ENCODE data around the gene NFKBIE. TPM values are rescaled to one million over a fixed set of nuclear protein-coding genes. Genes with fewer than 3 reads are reported as not detected.

Gene NFKBIE
- total RNA-seq, 1 donor from 2014 or later = 10.4 TPM

DNA sequence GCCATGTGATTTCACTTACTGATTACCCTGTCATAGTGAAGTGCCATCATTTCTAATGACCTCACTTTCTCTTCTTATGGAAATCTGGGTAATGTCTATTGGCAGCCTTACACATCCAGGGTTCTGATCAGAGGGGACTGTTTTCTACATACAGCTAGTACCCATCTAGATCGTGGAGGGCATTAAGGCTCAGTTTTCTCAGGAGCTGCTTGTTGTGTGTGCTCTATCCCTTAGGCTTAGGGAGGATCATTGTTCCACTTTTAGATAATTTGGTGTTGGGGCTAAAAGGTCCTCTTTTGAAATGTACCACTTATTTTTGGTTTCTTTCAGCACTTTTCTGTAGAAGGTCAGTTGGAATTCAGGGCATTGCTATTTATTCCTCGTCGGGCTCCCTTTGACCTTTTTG lies 14.6 kb downstream of the NFKBIE start:
- DNase-seq = no peak
- ATAC-seq = no peak
- H3K27me3 ChIP-seq (ENCODE audit: low read depth) = no peaks in the 10 kb centered on the region
- peaks cover 74% of the 10 kb centered on the region for H3K36me3 ChIP-seq
- TF ChIP-seq, protein P1, sequence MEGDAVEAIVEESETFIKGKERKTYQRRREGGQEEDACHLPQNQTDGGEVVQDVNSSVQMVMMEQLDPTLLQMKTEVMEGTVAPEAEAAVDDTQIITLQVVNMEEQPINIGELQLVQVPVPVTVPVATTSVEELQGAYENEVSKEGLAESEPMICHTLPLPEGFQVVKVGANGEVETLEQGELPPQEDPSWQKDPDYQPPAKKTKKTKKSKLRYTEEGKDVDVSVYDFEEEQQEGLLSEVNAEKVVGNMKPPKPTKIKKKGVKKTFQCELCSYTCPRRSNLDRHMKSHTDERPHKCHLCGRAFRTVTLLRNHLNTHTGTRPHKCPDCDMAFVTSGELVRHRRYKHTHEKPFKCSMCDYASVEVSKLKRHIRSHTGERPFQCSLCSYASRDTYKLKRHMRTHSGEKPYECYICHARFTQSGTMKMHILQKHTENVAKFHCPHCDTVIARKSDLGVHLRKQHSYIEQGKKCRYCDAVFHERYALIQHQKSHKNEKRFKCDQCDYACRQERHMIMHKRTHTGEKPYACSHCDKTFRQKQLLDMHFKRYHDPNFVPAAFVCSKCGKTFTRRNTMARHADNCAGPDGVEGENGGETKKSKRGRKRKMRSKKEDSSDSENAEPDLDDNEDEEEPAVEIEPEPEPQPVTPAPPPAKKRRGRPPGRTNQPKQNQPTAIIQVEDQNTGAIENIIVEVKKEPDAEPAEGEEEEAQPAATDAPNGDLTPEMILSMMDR (IDR thresholded peaks at IDR 0.05) = no peak
- no peaks in the 10 kb centered on the region for H3K9me3 ChIP-seq
- no peak overlapping the region for H3K4me3 ChIP-seq
- H3K27ac ChIP-seq = no peak overlapping the region
- H3K4me1 ChIP-seq = peaks cover 48% of the 10 kb centered on the region
- intact Hi-C loops (cut with DNase I) = no loop called here

GRCh38 chr6:44250067-44250717 lies 15.2 kb downstream of the NFKBIE start:
- ATAC-seq = no peak
- Histone ChIP-seq H3K9me3 (no peaks in the 10 kb centered on the region), H3K27me3 (ENCODE audit: low read depth) (no peaks in the 10 kb centered on the region), H3K36me3 (peaks cover 69% of the 10 kb centered on the region), H3K4me3 (no peak overlapping the region), H3K4me1 (peaks cover 49% of the 10 kb centered on the region), H3K27ac (no peak overlapping the region)
- TF ChIP-seq, protein P1 (IDR thresholded peaks at IDR 0.05) = no peak
- no peak for DNase-seq
- intact Hi-C loops (cut with DNase I) = no loop called here

GRCh38 chr6:44249082-44249748 lies 16.1 kb downstream of the NFKBIE start:
- ATAC-seq (no peak), DNase-seq (no peak)
- no peaks in the 10 kb centered on the region for H3K27me3 ChIP-seq (ENCODE audit: low read depth)
- intact Hi-C loops (cut with DNase I) = no loop called here
- H3K27ac ChIP-seq = no peak overlapping the region
- H3K4me1 ChIP-seq = peaks cover 48% of the 10 kb centered on the region
- no peaks in the 10 kb centered on the region for H3K9me3 ChIP-seq
- peaks cover 59% of the 10 kb centered on the region for H3K36me3 ChIP-seq
- H3K4me3 ChIP-seq = peak overlapping the region; percentile 98
- TF ChIP-seq, protein P1 (IDR thresholded peaks at IDR 0.05) = no peak

- TF ChIP-seq, protein P1 (IDR thresholded peaks at IDR 0.05) = no peak
- DNase-seq (no peak), ATAC-seq (no peak)
- peaks cover 53% of the 10 kb centered on the region for H3K36me3 ChIP-seq
- intact Hi-C loops (cut with DNase I) = no loop called here
- no peaks in the 10 kb centered on the region for H3K9me3 ChIP-seq
- no peaks in the 10 kb centered on the region for H3K27me3 ChIP-seq (ENCODE audit: low read depth)
- peak overlapping the region; percentile 98 for H3K4me3 ChIP-seq
- H3K4me1 ChIP-seq = peaks cover 41% of the 10 kb centered on the region
- H3K27ac ChIP-seq = no peak overlapping the region
Observed at GRCh38 chr6:44248579-44248978, 16.8 kb downstream of the NFKBIE start.

DNA sequence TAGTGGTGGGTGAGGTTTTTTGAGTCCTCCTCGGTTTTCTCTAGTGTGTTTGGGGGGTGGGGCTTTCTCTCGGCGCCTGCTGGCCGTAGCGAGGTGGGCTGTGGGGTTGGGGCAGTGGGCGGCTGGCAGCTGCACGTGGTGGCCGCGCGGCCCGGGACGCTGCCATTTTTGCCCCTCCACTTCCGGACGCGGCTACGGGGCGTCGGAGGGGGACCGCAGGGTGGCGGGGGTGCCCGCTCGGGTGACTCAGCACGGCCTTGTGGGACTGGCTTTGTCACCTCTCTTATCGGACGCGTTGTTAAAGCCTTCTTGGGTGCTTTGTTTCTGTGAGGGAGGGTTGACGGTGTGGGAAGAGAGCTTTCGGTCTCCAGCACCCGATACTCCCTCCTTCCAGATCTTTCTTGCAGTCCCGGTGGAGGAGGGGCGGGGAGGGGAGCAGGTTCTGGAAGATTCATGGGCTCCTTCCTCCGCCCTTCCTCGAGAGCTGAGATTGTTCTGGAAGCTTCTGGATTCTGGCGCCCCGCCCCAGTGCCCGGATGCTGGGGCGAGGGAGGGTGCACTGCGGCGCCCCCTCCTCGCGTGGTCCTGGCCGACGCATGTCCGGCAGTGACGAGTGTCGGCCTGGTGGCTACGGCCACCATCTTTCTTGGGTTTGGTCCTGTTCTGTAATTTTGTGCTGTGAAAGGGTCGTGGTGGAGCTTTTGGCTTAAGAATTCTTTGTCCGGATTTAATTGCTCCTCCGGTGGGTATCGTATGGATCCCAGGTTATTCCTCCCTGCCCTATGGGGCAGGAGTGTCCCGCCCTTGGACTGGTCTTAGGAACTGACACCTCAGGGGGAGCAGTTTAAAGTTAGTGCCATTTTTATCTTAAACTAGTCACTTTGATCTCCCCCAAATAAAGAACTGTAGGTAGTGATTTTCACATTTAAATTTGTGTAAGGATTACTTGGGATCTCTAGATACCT lies 17.7 kb downstream of the NFKBIE start:
- DNase-seq = peak; percentile 84
- intact Hi-C loops (cut with DNase I) = no loop called here
- H3K4me3 ChIP-seq = peak overlapping the region; percentile 98
- no peaks in the 10 kb centered on the region for H3K27me3 ChIP-seq (ENCODE audit: low read depth)
- H3K27ac ChIP-seq = peak overlapping the region; percentile 95
- H3K9me3 ChIP-seq = no peaks in the 10 kb centered on the region
- peaks cover 43% of the 10 kb centered on the region for H3K36me3 ChIP-seq
- TF ChIP-seq, protein P1 (IDR thresholded peaks at IDR 0.05) = no peak
- peaks cover 40% of the 10 kb centered on the region for H3K4me1 ChIP-seq
- ATAC-seq = peak; percentile 72 to 74

All from lower lobe of right lung (tissue), 2 donors.